ENCODE results near the gene CCDC32. TPM values are rescaled to one million over a fixed set of nuclear protein-coding genes. Genes with fewer than 3 reads are reported as not detected.

CCDC32 gene
- total and polyA plus RNA-seq, 2 of the 8 experiments (the other 6 are each of a cell fraction or from before 2014, with no cell fraction given), result 8.9 to 12.1 TPM

- TF ChIP-seq EZH2 (IDR thresholded peaks at IDR 0.05; ENCODE audit: low read depth, low read length, severe bottlenecking), result no peak
Observed at GRCh38 chr15:40595219-40595618, 30.4 kb upstream of the CCDC32 start (continued).
